Measurements from ENCODE around the gene LRP1B.

The LRP1B gene

DNA sequence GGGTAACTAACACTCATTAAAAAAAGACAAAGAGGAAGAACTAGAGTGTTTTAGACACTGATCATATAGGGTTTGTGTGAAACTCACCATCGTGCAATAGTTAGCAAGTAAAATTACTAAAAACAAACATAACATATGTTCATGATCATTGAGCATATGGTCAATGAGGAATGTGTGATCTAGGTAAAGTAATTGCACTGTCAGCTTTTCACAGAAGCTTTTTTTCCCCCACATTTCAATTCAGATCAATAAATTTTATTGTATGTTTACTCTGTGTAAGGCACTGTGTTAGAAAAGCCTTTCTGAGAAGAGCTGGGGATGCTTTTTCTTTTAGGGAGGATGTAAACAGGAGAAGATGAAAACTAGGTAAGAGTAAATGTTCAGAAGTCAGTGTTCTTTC, 348.2 kb downstream of the LRP1B start:
- no peak overlapping the region for H3K4me2 ChIP-seq (ENCODE audit: low read length)
- H3K4me3 ChIP-seq (ENCODE audit: low read depth, low read length, poor library complexity, severe bottlenecking) = no peak overlapping the region
- no peaks in the 10 kb centered on the region for H4K20me1 ChIP-seq (ENCODE audit: insufficient read depth, low read length)
- H3K79me2 ChIP-seq (ENCODE audit: insufficient read depth, low read length) = no peaks in the 10 kb centered on the region
- H3K27me3 ChIP-seq (ENCODE audit: insufficient read depth, low read length) = no peaks in the 10 kb centered on the region
- no peak for TF ChIP-seq EZH2 (IDR thresholded peaks at IDR 0.05; ENCODE audit: borderline replicate concordance, low read length)
- TF ChIP-seq, protein P1, sequence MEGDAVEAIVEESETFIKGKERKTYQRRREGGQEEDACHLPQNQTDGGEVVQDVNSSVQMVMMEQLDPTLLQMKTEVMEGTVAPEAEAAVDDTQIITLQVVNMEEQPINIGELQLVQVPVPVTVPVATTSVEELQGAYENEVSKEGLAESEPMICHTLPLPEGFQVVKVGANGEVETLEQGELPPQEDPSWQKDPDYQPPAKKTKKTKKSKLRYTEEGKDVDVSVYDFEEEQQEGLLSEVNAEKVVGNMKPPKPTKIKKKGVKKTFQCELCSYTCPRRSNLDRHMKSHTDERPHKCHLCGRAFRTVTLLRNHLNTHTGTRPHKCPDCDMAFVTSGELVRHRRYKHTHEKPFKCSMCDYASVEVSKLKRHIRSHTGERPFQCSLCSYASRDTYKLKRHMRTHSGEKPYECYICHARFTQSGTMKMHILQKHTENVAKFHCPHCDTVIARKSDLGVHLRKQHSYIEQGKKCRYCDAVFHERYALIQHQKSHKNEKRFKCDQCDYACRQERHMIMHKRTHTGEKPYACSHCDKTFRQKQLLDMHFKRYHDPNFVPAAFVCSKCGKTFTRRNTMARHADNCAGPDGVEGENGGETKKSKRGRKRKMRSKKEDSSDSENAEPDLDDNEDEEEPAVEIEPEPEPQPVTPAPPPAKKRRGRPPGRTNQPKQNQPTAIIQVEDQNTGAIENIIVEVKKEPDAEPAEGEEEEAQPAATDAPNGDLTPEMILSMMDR (IDR thresholded peaks at IDR 0.05; ENCODE audit: low read length) = no peak
- no peak overlapping the region for H3K27ac ChIP-seq (ENCODE audit: low read depth, low read length, poor library complexity, severe bottlenecking)
- no peaks in the 10 kb centered on the region for H3K9me2 ChIP-seq (ENCODE audit: low read depth, low read length)
- no peaks in the 10 kb centered on the region for H3F3A ChIP-seq (ENCODE audit: insufficient read depth, low read length)
- no peaks in the 10 kb centered on the region for H3K9me3 ChIP-seq (ENCODE audit: low read length)
- H3K4me1 ChIP-seq (ENCODE audit: insufficient read depth, low read length, severe bottlenecking) = no peaks in the 10 kb centered on the region
- H3K9ac ChIP-seq (ENCODE audit: low read length) = no peak overlapping the region
- no peak overlapping the region for H2AFZ ChIP-seq (ENCODE audit: low read length)
- H3K36me3 ChIP-seq (ENCODE audit: insufficient read depth, low read length) = no peaks in the 10 kb centered on the region

DNA sequence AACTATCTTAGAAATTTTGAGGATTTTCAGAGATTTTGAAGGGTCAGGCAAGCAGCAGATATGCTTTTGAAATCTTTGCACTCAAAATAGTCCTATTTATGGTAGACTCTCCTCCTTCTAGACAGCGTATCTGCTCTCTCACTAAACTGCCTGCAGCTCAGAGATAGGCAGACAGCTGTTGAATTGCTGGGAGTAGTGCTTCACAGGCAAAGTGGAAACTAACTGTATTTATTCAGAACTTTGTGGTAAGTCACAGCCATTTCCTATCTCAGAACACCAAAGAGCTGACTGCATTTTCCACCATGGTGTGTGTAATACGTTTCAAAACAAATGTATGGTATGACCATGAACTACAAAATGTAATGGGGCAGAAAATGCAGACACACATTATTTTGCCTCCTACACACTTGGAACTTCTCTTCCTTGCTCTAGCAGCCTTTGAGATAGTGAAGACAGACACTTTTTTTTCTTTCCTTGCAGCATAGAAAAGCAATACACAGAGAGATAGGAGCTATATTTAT, 352.4 kb downstream of the LRP1B start:
- no peaks in the 10 kb centered on the region for H3K27me3 ChIP-seq (ENCODE audit: insufficient read depth, low read length)
- H3K79me2 ChIP-seq (ENCODE audit: insufficient read depth, low read length) = no peaks in the 10 kb centered on the region
- no peak overlapping the region for H3K4me2 ChIP-seq (ENCODE audit: low read length)
- H3K27ac ChIP-seq (ENCODE audit: low read depth, low read length, poor library complexity, severe bottlenecking) = no peak overlapping the region
- no peak overlapping the region for H3K4me3 ChIP-seq (ENCODE audit: low read depth, low read length, poor library complexity, severe bottlenecking)
- H3K9me3 ChIP-seq (ENCODE audit: low read length) = no peaks in the 10 kb centered on the region
- H3K4me1 ChIP-seq (ENCODE audit: insufficient read depth, low read length, severe bottlenecking) = no peaks in the 10 kb centered on the region
- no peaks in the 10 kb centered on the region for H3F3A ChIP-seq (ENCODE audit: insufficient read depth, low read length)
- H3K36me3 ChIP-seq (ENCODE audit: insufficient read depth, low read length) = no peaks in the 10 kb centered on the region
- no peaks in the 10 kb centered on the region for H4K20me1 ChIP-seq (ENCODE audit: insufficient read depth, low read length)
- TF ChIP-seq, protein P1 (IDR thresholded peaks at IDR 0.05; ENCODE audit: low read length) = no peak
- TF ChIP-seq EZH2 (IDR thresholded peaks at IDR 0.05; ENCODE audit: borderline replicate concordance, low read length) = no peak
- no peak overlapping the region for H2AFZ ChIP-seq (ENCODE audit: low read length)
- no peaks in the 10 kb centered on the region for H3K9me2 ChIP-seq (ENCODE audit: low read depth, low read length)
- no peak overlapping the region for H3K9ac ChIP-seq (ENCODE audit: low read length)

DNA sequence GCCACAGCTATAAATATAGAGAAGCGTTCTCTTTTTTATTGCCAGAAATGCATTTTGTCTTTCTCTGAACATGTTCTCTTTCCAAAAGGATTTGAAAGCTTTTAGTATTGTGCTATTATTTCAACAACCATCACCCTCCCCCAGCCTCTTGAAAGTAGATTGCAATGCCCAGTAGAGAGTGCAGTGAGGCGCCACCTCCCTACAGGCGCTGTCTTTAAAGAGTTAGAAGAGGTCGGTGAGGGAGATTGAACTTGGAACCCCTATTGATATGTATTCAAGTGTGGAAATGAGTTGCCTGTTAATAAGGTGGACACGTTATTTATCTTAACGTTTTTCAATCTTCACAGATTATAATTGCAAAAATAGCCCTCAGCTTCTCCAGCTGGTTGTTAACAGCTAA, 360.3 kb downstream of the LRP1B start:
- no peaks in the 10 kb centered on the region for H3K79me2 ChIP-seq (ENCODE audit: insufficient read depth, low read length)
- no peak overlapping the region for H3K27ac ChIP-seq (ENCODE audit: low read depth, low read length, poor library complexity, severe bottlenecking)
- TF ChIP-seq, protein P1 (IDR thresholded peaks at IDR 0.05; ENCODE audit: low read length) = no peak
- TF ChIP-seq EZH2 (IDR thresholded peaks at IDR 0.05; ENCODE audit: borderline replicate concordance, low read length) = no peak
- H3K27me3 ChIP-seq (ENCODE audit: insufficient read depth, low read length) = no peaks in the 10 kb centered on the region
- H2AFZ ChIP-seq (ENCODE audit: low read length) = no peak overlapping the region
- H3K36me3 ChIP-seq (ENCODE audit: insufficient read depth, low read length) = no peaks in the 10 kb centered on the region
- no peaks in the 10 kb centered on the region for H3F3A ChIP-seq (ENCODE audit: insufficient read depth, low read length)
- no peaks in the 10 kb centered on the region for H3K9me2 ChIP-seq (ENCODE audit: low read depth, low read length)
- no peaks in the 10 kb centered on the region for H3K9me3 ChIP-seq (ENCODE audit: low read length)
- no peak overlapping the region for H3K4me2 ChIP-seq (ENCODE audit: low read length)
- no peaks in the 10 kb centered on the region for H4K20me1 ChIP-seq (ENCODE audit: insufficient read depth, low read length)
- no peaks in the 10 kb centered on the region for H3K4me1 ChIP-seq (ENCODE audit: insufficient read depth, low read length, severe bottlenecking)
- H3K4me3 ChIP-seq (ENCODE audit: low read depth, low read length, poor library complexity, severe bottlenecking) = no peak overlapping the region
- H3K9ac ChIP-seq (ENCODE audit: low read length) = no peak overlapping the region
